SK-N-MC (cell line): ENCODE measurements around the gene CDC14A.

ENCODE experiments used
- EZH2 ChIP-seq: fragments of 200-600 bp; sonication (generic); IDR thresholded peaks from one replicate; pipeline ENCODE4 v1.6.1; 2017; ENCODE audit warnings: antibody characterized with exemption
- POLR2AphosphoS5 ChIP-seq: IDR thresholded peaks from 2 replicates; pipeline ENCODE4 v1.6.1; 2012; ENCODE audit warnings: mild to moderate bottlenecking, low read depth, low read length, borderline replicate concordance

- no peak for TF ChIP-seq POLR2AphosphoS5
- TF ChIP-seq EZH2, result no peak
These were observed 40.5 kb downstream of the CDC14A start for GRCh38 chr1:100392756-100393155.
